GM21381 (cell line): ENCODE results near the gene NHLRC3.
"Not testable (repeated sequence)": the region's sequence is repeated elsewhere in the genome, so short reads cannot be mapped to it uniquely, and the experiment has no call there.

Experiments used
- ATAC-seq: cut with Tn5 transposase; IDR thresholded peaks from one replicate; pipeline ENCODE4 v1.9.1; 2021; ENCODE audit warnings: mild to moderate bottlenecking, moderate library complexity; ENCODE audit not compliant: unreplicated experiment

NHLRC3 gene

GRCh38 chr13:39037880-39038568 is at the start of gene NHLRC3, which contains the start of gene PROSER1:
Gene NHLRC3 (plus strand): TSS chr13:39038456. CDS start chr13:39038640, 184 bp downstream.
Gene PROSER1 (minus strand): TSS chr13:39038089. CDS start chr13:39037242, 847 bp downstream.
- ATAC-seq: peak; percentile 67

- ATAC-seq: no peak
Measured at GRCh38 chr13:38990693-38991092, 47.6 kb upstream of the NHLRC3 start, which contains the start of gene STOML3. Gene STOML3 (minus strand): TSS chr13:38990831. CDS start chr13:38990721, 110 bp downstream.

- ATAC-seq: no peak
Measured at GRCh38 chr13:38993381-38993780, 44.9 kb upstream of the NHLRC3 start.

GRCh38 chr13:38998739-38999138 is 39.5 kb upstream of the NHLRC3 start:
- no peak for ATAC-seq

- ATAC-seq: not testable (repeated sequence)
Measured at GRCh38 chr13:39006371-39007111, 31.7 kb upstream of the NHLRC3 start.

GRCh38 chr13:39012608-39013007 is 25.6 kb upstream of the NHLRC3 start:
- ATAC-seq: no peak

- ATAC-seq: no peak
Measured at GRCh38 chr13:39013462-39013861, 24.8 kb upstream of the NHLRC3 start.

GRCh38 chr13:39016087-39016486 is 22.2 kb upstream of the NHLRC3 start:
- ATAC-seq: peak; percentile 94

- peak; percentile 67 for ATAC-seq
Measured at GRCh38 chr13:39016787-39017186, 21.5 kb upstream of the NHLRC3 start.

- ATAC-seq: no peak
Measured at GRCh38 chr13:39020853-39021462, 17.3 kb upstream of the NHLRC3 start.

GRCh38 chr13:39023316-39023715 is 14.9 kb upstream of the NHLRC3 start:
- ATAC-seq: no peak

GRCh38 chr13:39023761-39024160 is 14.5 kb upstream of the NHLRC3 start:
- no peak for ATAC-seq

- ATAC-seq: no peak
Measured at GRCh38 chr13:39025433-39025839, 12.8 kb upstream of the NHLRC3 start.

GRCh38 chr13:39032150-39032549 is 6.1 kb upstream of the NHLRC3 start:
- ATAC-seq: no peak

- ATAC-seq: no peak
Measured at GRCh38 chr13:39034085-39034484, 4.2 kb upstream of the NHLRC3 start.

GRCh38 chr13:39035204-39035603 is 3.1 kb upstream of the NHLRC3 start:
- ATAC-seq: no peak

- ATAC-seq: no peak
Measured at GRCh38 chr13:39035799-39036198, 2.5 kb upstream of the NHLRC3 start.

GRCh38 chr13:39036212-39036611 is 2.0 kb upstream of the NHLRC3 start:
- no peak for ATAC-seq

- no peak for ATAC-seq
Measured at GRCh38 chr13:39037410-39037879, 811 bp upstream of the NHLRC3 start.

GRCh38 chr13:39038569-39039030 is 344 bp downstream of the NHLRC3 start:
- peak; percentile 21 for ATAC-seq

- ATAC-seq: no peak
Measured at GRCh38 chr13:39039041-39039440, 785 bp downstream of the NHLRC3 start.
